Body of pancreas (tissue), 4 donors: ENCODE results near the gene CHCHD10. TPM values are rescaled to one million over a fixed set of nuclear protein-coding genes. Genes with fewer than 3 reads are reported as not detected.

Experiments
- ATAC-seq: fragments of 150-250 bp; one replicate; pipeline ENCODE4 v1.9.1; 2016
- DNase-seq, 4 donors: peaks; one replicate each; pipeline ENCODE4 v3.0.0-alpha.2; 2019
- H3K27ac ChIP-seq, 4 donors: fragments of 200-600 bp; sonication (generic); 1 replicate in 3 of 4; 2 replicates in 1 of 4; pipeline versions ENCODE4 v1.5.1 to v1.6.1; 2016 to 2019; ENCODE audit warnings: mild to moderate bottlenecking in 1 of 4, mixed read lengths in 1 of 4, moderate library complexity in 1 of 4
- H3K27me3 ChIP-seq, 2 donors: fragments of 200-600 bp; sonication (generic); one replicate each; pipeline ENCODE4 v1.6.0; 2016; ENCODE audit warnings: mild to moderate bottlenecking in 1 of 2
- H3K36me3 ChIP-seq, 2 donors: fragments of 200-600 bp; sonication (generic); replicated peaks in 1 of 2; 2 replicates each; pipeline ENCODE4 v1.5.1; 2016; ENCODE audit warnings: low read depth in 2 of 2; ENCODE audit not compliant: insufficient read depth in 1 of 2
- H3K4me1 ChIP-seq: fragments of 200-600 bp; sonication (generic); one replicate; pipeline ENCODE4 v1.6.0; 2016
- H3K4me3 ChIP-seq, 2 donors: fragments of 200-600 bp; sonication (generic); 1 replicate in 1 of 2; 2 replicates in 1 of 2; pipeline ENCODE4 v1.5.1; 2016 to 2019
- H3K9me3 ChIP-seq, 3 donors: fragments of 200-600 bp; sonication (generic); 1 replicate in 2 of 3; 2 replicates in 1 of 3; pipeline ENCODE4 v1.5.1; 2016
- POLR2A ChIP-seq, 3 donors: fragments of 450-650 bp; IDR thresholded peaks; one replicate each; pipeline ENCODE4 v1.6.1; 2016; ENCODE audit warnings: antibody characterized with exemption in 3 of 3, mild to moderate bottlenecking in 2 of 3
- WGBS, 2 donors: methylation state at CpG; one replicate each; pipeline ENCODE4 v1.1.5; 2017; 5-methylcytosine and 5-hydroxymethylcytosine counted together
- intact Hi-C: fragments of 100-400 bp; cut with DNase I; formaldehyde crosslinking; loops from one replicate; pipeline ENCODE4 v1.15.1; 2023
- total RNA-seq, 2 donors: library from RNA; depleted of rRNA; stranded (reverse); fragments of >200 nt; gene quantifications; one replicate each; pipeline ENCODE4 v1.1.0, GENCODE V29; 2016
- TF ChIP-seq, protein P1 (sequence below), 7 experiments: fragments of 450-650 bp in 4 of 7; fragments of 200-600 bp in 3 of 7; sonication (generic) in 3 of 7; IDR thresholded peaks; one replicate each; pipeline ENCODE4 v1.5.1; 2016 to 2019; ENCODE audit warnings: antibody characterized with exemption in 7 of 7

CHCHD10 gene
- total RNA-seq, 2 donors from 2014 or later: 18.2 to 116 TPM

DNA sequence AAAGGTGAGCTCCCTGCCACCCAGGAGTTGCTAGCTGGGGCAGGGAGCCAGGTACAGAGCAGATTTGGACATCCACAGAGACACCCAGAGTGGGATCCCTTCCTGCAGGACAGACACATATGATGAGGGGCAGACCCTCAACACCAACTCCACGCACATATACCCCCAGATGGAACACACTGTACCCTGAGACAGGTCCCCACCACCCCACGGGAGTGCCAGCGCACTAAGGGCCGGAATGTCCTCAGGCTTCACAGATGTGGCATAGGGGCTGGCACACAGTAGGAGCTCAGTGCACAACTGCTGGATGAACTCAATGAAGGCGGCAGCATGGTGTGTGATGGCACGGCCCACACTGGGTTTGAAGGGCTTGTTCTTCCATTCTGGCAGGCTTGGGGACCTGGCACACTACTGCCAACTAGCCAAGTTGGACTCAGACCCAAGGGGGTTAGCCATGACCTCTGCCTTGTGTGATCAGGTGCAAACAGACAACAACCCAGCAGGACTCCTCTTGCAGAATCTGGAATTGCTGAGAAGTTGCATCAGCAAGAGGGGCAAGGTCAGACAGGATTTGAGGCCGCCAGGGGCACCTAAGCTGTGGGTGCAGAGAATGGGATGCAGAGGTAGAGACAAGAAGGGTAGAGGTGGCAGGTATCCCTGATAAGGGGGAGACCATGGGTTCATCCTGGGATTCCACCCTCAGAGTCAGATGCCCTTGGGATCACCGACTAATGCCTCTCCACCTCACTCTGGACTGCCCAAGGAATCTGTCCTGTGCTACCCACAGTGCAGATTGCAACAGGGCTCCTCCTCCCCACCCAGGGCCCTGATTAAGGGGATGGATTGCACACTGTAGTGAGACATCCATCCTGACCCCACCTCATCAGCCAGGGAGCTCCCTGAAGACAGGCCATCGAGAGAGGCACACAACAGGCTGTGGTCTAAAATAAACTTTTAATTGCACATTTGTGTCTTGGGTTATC, 2.6 kb downstream of the CHCHD10 start:
- Histone ChIP-seq H3K4me3 (no peak overlapping the region), H3K36me3 (no peaks in the 10 kb centered on the region), H3K27me3 (no peaks in the 10 kb centered on the region), H3K27ac (no peak overlapping the region), H3K4me1 (peaks cover 25% of the 10 kb centered on the region), H3K9me3 (no peaks in the 10 kb centered on the region)
- ATAC-seq: no peak
- intact Hi-C loops: loop anchor here (5.0 kb wide), 1 partner anchor 82 kb away; no protein-coding TSS in a partner anchor
- 79 to 84% methylated on average over 3 to 8 of the region's 9 CpGs for WGBS, 2 donors
- no peak for TF ChIP-seq POLR2A (IDR thresholded peaks at IDR 0.05)
- TF ChIP-seq, protein P1, sequence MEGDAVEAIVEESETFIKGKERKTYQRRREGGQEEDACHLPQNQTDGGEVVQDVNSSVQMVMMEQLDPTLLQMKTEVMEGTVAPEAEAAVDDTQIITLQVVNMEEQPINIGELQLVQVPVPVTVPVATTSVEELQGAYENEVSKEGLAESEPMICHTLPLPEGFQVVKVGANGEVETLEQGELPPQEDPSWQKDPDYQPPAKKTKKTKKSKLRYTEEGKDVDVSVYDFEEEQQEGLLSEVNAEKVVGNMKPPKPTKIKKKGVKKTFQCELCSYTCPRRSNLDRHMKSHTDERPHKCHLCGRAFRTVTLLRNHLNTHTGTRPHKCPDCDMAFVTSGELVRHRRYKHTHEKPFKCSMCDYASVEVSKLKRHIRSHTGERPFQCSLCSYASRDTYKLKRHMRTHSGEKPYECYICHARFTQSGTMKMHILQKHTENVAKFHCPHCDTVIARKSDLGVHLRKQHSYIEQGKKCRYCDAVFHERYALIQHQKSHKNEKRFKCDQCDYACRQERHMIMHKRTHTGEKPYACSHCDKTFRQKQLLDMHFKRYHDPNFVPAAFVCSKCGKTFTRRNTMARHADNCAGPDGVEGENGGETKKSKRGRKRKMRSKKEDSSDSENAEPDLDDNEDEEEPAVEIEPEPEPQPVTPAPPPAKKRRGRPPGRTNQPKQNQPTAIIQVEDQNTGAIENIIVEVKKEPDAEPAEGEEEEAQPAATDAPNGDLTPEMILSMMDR (IDR thresholded peaks at IDR 0.05): no peak
- no peak for DNase-seq

DNA sequence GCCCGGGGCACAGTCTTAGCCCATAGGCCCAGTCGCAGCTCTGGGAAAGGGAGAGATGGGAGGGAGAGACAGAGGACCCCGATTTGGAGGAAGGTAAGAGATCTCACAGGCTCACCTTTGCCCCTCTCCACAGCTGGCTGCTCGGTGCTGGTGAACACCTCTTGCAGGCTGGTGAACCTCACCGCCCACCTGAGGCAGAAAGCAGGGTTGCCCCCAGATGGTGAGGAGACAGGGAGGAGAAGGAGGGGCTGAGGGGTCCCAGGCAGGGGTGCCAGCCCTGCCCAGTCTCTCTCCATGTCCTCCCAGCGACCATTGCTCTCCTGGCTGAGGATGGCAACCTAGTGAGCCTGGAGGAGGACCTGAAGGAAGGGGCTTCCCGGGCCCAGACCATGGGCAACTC, 3.8 kb downstream of the CHCHD10 start:
- no peaks in the 10 kb centered on the region for H3K36me3 ChIP-seq
- no peaks in the 10 kb centered on the region for H3K9me3 ChIP-seq
- intact Hi-C loops: loop anchor here (5.0 kb wide), 1 partner anchor 83 kb away; no protein-coding TSS in a partner anchor
- WGBS, 2 donors: 74 to 82% methylated on average over 2 to 7 of the region's 7 CpGs
- DNase-seq: no peak
- no peaks in the 10 kb centered on the region for H3K27me3 ChIP-seq
- no peak for TF ChIP-seq POLR2A (IDR thresholded peaks at IDR 0.05)
- TF ChIP-seq, protein P1 (IDR thresholded peaks at IDR 0.05): no peak
- H3K4me1 ChIP-seq: peaks cover 22% of the 10 kb centered on the region
- H3K4me3 ChIP-seq: no peak overlapping the region
- ATAC-seq: no peak
- H3K27ac ChIP-seq: no peak overlapping the region

DNA sequence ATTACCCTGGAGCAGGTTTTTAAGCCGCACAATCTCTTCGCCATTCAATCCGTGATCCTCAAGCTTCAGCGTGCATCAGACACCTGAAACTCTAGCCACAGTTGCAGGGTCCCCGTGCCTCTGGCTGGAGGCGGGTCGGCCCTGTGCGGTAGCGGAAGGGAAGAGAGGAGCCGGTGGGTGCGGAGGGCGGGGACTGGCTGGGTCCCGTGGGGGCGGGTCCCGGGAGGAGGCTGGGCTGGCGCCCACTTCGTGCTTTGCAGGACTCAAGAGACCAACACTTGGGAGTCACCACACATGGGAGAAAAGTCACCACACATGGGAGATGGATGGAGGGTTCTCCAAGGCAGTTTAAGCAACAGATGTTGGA, 4.2 kb downstream of the CHCHD10 start:
- intact Hi-C loops: loop anchor here (5.0 kb wide), 1 partner anchor 84 kb away; no protein-coding TSS in a partner anchor
- H3K9me3 ChIP-seq: no peaks in the 10 kb centered on the region
- DNase-seq: no peak
- H3K36me3 ChIP-seq: no peaks in the 10 kb centered on the region
- H3K27ac ChIP-seq: no peak overlapping the region
- H3K4me1 ChIP-seq: peaks cover 18% of the 10 kb centered on the region
- H3K27me3 ChIP-seq: no peaks in the 10 kb centered on the region
- TF ChIP-seq, protein P1 (IDR thresholded peaks at IDR 0.05): no peak
- no peak for TF ChIP-seq POLR2A (IDR thresholded peaks at IDR 0.05)
- WGBS, 2 donors: 60 to 77% methylated on average over 1 to 10 of the region's 17 CpGs
- H3K4me3 ChIP-seq: no peak overlapping the region
- ATAC-seq: no peak

DNA sequence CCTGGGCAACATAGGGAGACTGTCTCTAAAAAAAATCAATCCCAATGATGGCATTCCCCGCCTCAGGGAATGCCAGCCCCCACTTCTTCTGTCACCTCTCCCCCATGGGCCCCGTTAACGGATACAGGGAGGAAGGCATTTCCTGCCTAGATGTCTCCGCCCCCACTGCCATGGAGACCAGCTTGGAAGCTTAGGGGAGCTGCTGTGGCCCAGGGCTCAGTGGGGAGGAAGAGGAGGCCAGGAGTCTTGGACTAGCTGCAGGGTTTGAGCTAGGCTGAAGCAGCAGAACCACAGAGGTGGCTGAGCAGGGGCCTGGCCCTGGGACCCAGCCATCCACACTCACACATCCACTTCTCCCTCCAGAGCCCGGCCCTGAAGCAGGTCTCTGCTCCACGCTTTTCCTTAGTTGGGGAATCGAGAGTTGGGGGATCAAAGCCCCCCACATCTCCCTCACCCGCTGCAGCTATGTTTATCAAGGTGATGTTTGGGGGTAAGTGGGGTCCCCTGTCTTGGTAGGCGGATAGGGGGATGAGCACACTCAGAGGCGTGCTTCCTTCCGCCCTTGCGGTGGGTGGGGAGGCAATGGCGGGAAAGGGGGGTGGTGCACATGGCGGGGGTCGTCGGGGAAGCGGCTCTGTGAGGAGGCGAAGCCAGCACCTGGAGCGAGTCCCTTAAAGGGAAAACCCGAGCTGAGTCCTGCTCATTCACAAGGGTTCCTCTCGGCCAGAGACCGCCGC, 4.8 kb downstream of the CHCHD10 start, which contains the start of gene C22orf15:
C22orf15 (plus strand) TSS at position 149 of the 737 bp plus-strand sequence; CDS start at position 466, 317 bp downstream.
- ATAC-seq (no peak), DNase-seq (no peak)
- Histone ChIP-seq H3K9me3 (no peaks in the 10 kb centered on the region), H3K27me3 (no peaks in the 10 kb centered on the region), H3K27ac (no peak within 1 kb of the TSS), H3K36me3 (no peaks in the 10 kb centered on the region), H3K4me3 (no peak within 1 kb of the TSS), H3K4me1 (peaks cover 15% of the 10 kb centered on the region)
- intact Hi-C loops: loop anchor here (5.0 kb wide), 1 partner anchor 84 kb away; no protein-coding TSS in a partner anchor
- TF ChIP-seq, protein P1 (IDR thresholded peaks at IDR 0.05): no peak
- no peak for TF ChIP-seq POLR2A (IDR thresholded peaks at IDR 0.05)
- WGBS, 2 donors: 68 to 76% methylated on average over 20 to 22 of the region's 23 CpGs
